GM12875 (cell line): ENCODE measurements around the gene MTFP1.
"Not testable (repeated sequence)": the region's sequence is repeated elsewhere in the genome, so short reads cannot be mapped to it uniquely, and the experiment has no call there.

Experiments
- H3K4me3 ChIP-seq: one replicate; pipeline ENCODE4 v1.5.1; 2011; ENCODE audit warnings: low read depth, low read length, control low read depth
- TF ChIP-seq, protein P1 (sequence below): IDR thresholded peaks from 2 replicates; pipeline ENCODE4 v1.5.1; 2011; ENCODE audit warnings: low read depth, mild to moderate bottlenecking, control low read depth, inconsistent platforms, low read length, moderate library complexity, borderline replicate concordance; ENCODE audit not compliant: insufficient read depth

MTFP1 gene

DNA sequence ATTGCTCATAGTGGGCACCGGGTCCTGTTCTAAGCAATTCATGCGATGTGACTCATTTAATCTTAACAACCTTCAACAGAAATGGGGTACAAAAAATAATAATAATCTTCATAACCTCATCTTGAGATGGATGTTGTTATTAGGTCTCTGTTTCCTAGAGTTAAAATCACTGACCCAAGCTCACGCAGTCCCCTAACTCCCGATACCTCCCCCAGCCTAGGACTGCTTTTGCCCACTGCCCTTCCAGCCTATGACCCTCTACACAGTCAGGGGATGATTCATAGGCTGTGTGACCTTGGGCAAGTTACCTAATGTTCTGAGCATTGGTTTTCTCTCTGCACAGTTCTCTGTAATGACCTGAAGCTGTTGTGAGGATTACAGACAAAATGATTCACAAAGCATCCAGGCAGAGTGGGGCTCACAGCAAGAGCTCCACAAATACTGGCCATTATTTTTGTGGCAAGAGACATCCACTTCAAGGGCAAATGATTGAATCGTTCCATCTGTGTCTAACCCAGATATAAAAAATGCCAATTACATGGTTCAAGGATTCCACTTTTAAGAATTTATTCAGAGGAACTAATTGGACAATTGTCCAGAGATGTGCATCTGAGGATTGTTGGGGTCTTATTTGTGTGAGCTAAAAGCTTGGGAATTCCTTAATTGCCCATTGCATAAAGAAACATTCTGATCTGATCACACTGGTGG is 20.0 kb downstream of the MTFP1 start:
- H3K4me3 ChIP-seq = no peak overlapping the region
- TF ChIP-seq, protein P1, sequence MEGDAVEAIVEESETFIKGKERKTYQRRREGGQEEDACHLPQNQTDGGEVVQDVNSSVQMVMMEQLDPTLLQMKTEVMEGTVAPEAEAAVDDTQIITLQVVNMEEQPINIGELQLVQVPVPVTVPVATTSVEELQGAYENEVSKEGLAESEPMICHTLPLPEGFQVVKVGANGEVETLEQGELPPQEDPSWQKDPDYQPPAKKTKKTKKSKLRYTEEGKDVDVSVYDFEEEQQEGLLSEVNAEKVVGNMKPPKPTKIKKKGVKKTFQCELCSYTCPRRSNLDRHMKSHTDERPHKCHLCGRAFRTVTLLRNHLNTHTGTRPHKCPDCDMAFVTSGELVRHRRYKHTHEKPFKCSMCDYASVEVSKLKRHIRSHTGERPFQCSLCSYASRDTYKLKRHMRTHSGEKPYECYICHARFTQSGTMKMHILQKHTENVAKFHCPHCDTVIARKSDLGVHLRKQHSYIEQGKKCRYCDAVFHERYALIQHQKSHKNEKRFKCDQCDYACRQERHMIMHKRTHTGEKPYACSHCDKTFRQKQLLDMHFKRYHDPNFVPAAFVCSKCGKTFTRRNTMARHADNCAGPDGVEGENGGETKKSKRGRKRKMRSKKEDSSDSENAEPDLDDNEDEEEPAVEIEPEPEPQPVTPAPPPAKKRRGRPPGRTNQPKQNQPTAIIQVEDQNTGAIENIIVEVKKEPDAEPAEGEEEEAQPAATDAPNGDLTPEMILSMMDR = no peak

- TF ChIP-seq, protein P1 = no peak
- no peak overlapping the region for H3K4me3 ChIP-seq
Measured at GRCh38 chr22:30447656-30448055, 22.1 kb downstream of the MTFP1 start.

GRCh38 chr22:30451488-30451887 is 25.9 kb downstream of the MTFP1 start:
- H3K4me3 ChIP-seq = not testable (repeated sequence)

GRCh38 chr22:30452861-30453260 is 27.3 kb downstream of the MTFP1 start:
- no peak overlapping the region for H3K4me3 ChIP-seq
- TF ChIP-seq, protein P1 = no peak

GRCh38 chr22:30453731-30454510 is 28.4 kb downstream of the MTFP1 start:
- TF ChIP-seq, protein P1 = no peak
- no peak overlapping the region for H3K4me3 ChIP-seq

DNA sequence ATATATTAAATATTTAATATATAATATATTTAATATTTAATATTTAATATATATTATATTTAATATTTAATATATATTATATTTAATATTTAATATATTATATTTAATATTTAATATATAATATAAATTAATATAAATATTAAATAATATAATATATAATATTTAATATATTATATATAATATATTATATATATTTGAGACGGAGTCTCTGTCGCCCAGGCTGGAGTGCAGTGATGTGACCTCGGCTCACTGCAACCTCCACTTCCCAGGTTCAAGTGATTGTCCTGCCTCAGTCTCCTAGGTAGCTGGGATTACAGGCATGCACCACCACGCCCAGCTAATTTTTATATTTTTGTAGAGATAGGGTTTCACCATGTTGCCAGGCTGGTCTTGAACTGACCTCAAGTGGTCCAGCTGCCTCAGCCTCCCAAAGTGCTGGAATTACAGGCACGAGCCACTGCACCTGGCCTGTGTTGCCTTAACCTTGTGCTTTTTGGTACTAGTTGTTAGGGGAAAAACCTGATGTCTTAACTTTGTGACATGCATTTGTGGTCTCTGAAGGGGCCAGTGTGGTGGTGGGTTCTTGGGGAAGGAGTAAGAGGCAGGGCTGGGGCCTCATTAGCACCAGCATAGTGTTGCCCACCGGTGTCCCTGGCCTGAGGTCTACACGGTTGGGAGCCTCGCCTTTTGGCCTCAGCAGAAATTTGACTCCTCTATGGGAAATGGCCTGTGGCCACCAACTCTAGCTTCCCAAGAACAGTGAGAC is 29.7 kb downstream of the MTFP1 start:
- H3K4me3 ChIP-seq = no peak overlapping the region
- TF ChIP-seq, protein P1 = no peak

GRCh38 chr22:30457981-30458380 is 32.4 kb downstream of the MTFP1 start:
- TF ChIP-seq, protein P1 = no peak
- H3K4me3 ChIP-seq = no peak overlapping the region
